ENCODE data around the gene ATXN7L1. TPM values are rescaled to one million over a fixed set of nuclear protein-coding genes. Genes with fewer than 3 reads are reported as not detected.

Gene ATXN7L1
- total and polyA plus RNA-seq, 2 of the 4 experiments (the other 2 are of a cell fraction): 3.5 to 4.3 TPM

DNA sequence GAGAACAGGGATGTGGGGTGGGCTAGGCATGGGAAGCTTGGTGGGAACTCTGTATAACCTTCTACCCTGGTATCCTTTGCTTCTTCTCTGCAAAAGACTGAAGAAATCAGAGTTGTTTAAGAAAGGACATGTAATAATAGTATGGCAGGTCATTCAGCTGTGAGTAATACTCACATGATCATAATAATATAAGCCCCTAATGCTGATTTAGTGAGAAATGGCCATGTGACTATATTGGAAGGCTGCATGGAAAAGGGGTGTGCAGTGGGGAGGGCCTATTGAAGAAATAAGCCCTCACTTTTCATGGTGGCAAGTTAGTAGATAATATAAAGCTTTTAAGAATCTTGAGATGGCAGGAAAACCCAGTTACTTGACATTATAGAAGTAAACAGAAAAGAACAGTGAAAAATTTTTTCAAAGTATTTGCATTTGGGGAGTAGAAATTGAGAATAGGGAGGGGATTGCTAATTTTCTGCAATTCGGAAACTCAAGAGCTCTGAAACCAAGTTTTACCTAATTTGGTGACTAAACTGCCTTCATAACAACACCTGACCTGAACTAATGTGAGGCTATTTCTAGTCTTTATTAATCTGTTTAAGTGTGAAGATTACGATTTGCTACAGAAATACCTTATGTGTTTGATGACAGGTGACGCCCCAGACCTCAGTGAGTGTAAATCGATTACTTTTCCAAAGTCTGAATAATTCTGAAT lies 44.4 kb downstream of the ATXN7L1 start:
- Histone ChIP-seq H3K4me2 (ENCODE audit: low read depth, low read length) (no peak overlapping the region; the same call in 1 of the 2 replicates), H2AFZ (replicated peaks; ENCODE audit: low read length, poor library complexity) (no peak overlapping the region), H2BK120ac (ENCODE audit: low read depth, low read length) (peak overlapping the region; percentile 50), H2BK20ac (ENCODE audit: low read depth, low read length) (no peak overlapping the region), H4K8ac (ENCODE audit: low read depth in 2 of 2, low read length in 2 of 2) (peak overlapping the region in 1 of 2 experiments; percentile 29; a peak in 2 of 4 replicates), H3K4ac (ENCODE audit: low read depth, low read length) (peak overlapping the region; percentile 61), H2BK5ac (ENCODE audit: low read depth, low read length, poor library complexity, severe bottlenecking) (no peak overlapping the region), H2AK5ac (ENCODE audit: low read depth, low read length) (peak overlapping the region; percentile 72; the same call in 1 of the 2 replicates), H3K36me3 (ENCODE audit: control insufficient read depth, insufficient read depth, low read length) (no peaks in the 10 kb centered on the region), H3K4me3 (ENCODE audit: insufficient read depth, low read depth, low read length) (no peak overlapping the region), H4K91ac (ENCODE audit: insufficient read depth, low read depth, low read length) (peak overlapping the region; percentile 59; the same call in 1 of the 2 replicates), H2AK9ac (replicated peaks; ENCODE audit: low read depth, low read length, poor library complexity) (no peak overlapping the region), H3K9me3 (ENCODE audit: control insufficient read depth, insufficient read depth, low read length) (no peaks in the 10 kb centered on the region), H2BK15ac (ENCODE audit: low read depth, low read length) (peak overlapping the region; percentile 77; the same call in 1 of the 3 replicates), H3K23ac (ENCODE audit: low read depth, low read length) (0 out of 2 replicates have a peak overlapping the region, but pooled peaks have one; percentile 41), H3K27me3 (ENCODE audit: control insufficient read depth, insufficient read depth, low read length) (no peaks in the 10 kb centered on the region), H3K27ac (ENCODE audit: insufficient read depth, low read length) (peak overlapping the region; percentile 62; the same call in 1 of the 2 replicates), H3K9ac (ENCODE audit: low read depth, low read length) (no peak overlapping the region), H3K56ac (ENCODE audit: extremely low read depth, insufficient read depth, low read length) (no peak overlapping the region), H3K4me1 (ENCODE audit: control insufficient read depth, insufficient read depth, low read length) (peaks cover 25% of the 10 kb centered on the region), H3K79me1 (ENCODE audit: low read depth in 1 of 2, low read length in 2 of 2) (peaks cover 16 to 40% of the 10 kb centered on the region in 2 experiments), H4K5ac (ENCODE audit: low read depth, low read length) (no peak overlapping the region), H4K20me1 (ENCODE audit: insufficient read depth, low read length) (peaks cover 3% of the 10 kb centered on the region; the same call in 1 of the 2 replicates), H3K9me1 (ENCODE audit: insufficient read depth, low read length) (peaks cover 11% of the 10 kb centered on the region), H3K14ac (replicated peaks; ENCODE audit: low read depth, low read length) (peak overlapping the region; percentile 60), H3K18ac (ENCODE audit: low read depth, low read length) (peak overlapping the region; percentile 51; the same call in 1 of the 2 replicates)
- ATAC-seq (ENCODE audit: low read depth) (no peak), DNase-seq (peak; percentile 56)
- WGBS, 2 experiments (ENCODE audit: extremely low coverage in 2 of 2, insufficient read length in 1 of 2): 100% methylated on average over 1 of the region's 4 CpGs; no CpG with 5 or more reads in 1 of the 2 experiments
- dilution Hi-C loops (cut with HindIII; ENCODE audit: low sequenced_read_pairs, unreplicated experiment): no loop called here
- TF ChIP-seq FOS (IDR thresholded peaks at IDR 0.05; ENCODE audit: low read depth, low read length): no peak
- TF ChIP-seq RCOR1 (IDR thresholded peaks at IDR 0.05; ENCODE audit: insufficient replicate concordance, low read length): no peak
- TF ChIP-seq USF2 (IDR thresholded peaks at IDR 0.05; ENCODE audit: low read depth, low read length): peak; percentile 73
- no peak for TF ChIP-seq CEBPB (IDR thresholded peaks at IDR 0.05; ENCODE audit: low read depth, low read length)
- no peak for TF ChIP-seq BHLHE40 (IDR thresholded peaks at IDR 0.05; ENCODE audit: low read depth, low read length)
- no peak for TF ChIP-seq MAFK (IDR thresholded peaks at IDR 0.05; ENCODE audit: low read depth, low read length)
- no peak for TF ChIP-seq RAD21 (IDR thresholded peaks at IDR 0.05; ENCODE audit: low read length)
- no TSS peak for BruUV-seq (replicated peaks)
- CTCF ChIA-PET: interaction anchor here (0.7 kb wide), 1 partner anchor 9 kb away, joined by 3 read pairs; no protein-coding TSS in a partner anchor
- intact Hi-C loops (cut with micrococcal nuclease): loop anchor here (5.0 kb wide), 2 partner anchors 45 to 210 kb away; partner anchors contain the start of gene ATXN7L1
- in situ Hi-C loops (cut with MboI; ENCODE audit: low sequenced_read_pairs): no loop called here
- POLR2A ChIA-PET (ENCODE audit: unreplicated experiment): no interaction called here

Measured in IMR-90 (cell line).